Right lobe of liver (tissue), 6 donors: Measurements from ENCODE around the gene GATA5. TPM values are rescaled to one million over a fixed set of nuclear protein-coding genes. Genes with fewer than 3 reads are reported as not detected.

ENCODE experiments used
- ATAC-seq, 4 donors: fragments of 200-7000 bp; cut with Tn5 transposase; one replicate each; pipeline ENCODE4 v1.9.1; 2020; ENCODE audit warnings: mild to moderate bottlenecking in 4 of 4, moderate library complexity in 4 of 4
- DNase-seq, 3 donors: peaks; one replicate each; pipeline ENCODE4 v3.0.0-alpha.2; 2020
- H3K27ac ChIP-seq, 3 donors: fragments of 200-600 bp; one replicate each; pipeline ENCODE4 v1.8.0; 2022
- H3K27me3 ChIP-seq, 2 donors: fragments of 200-600 bp; one replicate each; pipeline ENCODE4 v1.8.0; 2022
- H3K36me3 ChIP-seq, 4 donors: fragments of 200-600 bp; sonication (generic) in 1 of 4; one replicate each; pipeline versions ENCODE4 v1.5.1 to v1.8.0; 2017 to 2022; ENCODE audit warnings: control low read depth in 1 of 4
- H3K4me1 ChIP-seq, 4 donors: fragments of 200-600 bp; sonication (generic) in 1 of 4; one replicate each; pipeline versions ENCODE4 v1.5.1 to v1.8.0; 2017 to 2022; ENCODE audit warnings: control low read depth in 1 of 4
- H3K4me3 ChIP-seq, 3 donors: fragments of 200-600 bp; one replicate each; pipeline ENCODE4 v1.8.0; 2022
- H3K9me3 ChIP-seq, 4 donors: fragments of 200-600 bp; sonication (generic) in 1 of 4; one replicate each; pipeline versions ENCODE4 v1.5.1 to v1.8.0; 2017 to 2022; ENCODE audit warnings: control low read depth in 1 of 4
- CTCF ChIP-seq, 4 donors: fragments of 200-600 bp in 3 of 4; fragments of 450-650 bp in 1 of 4; IDR thresholded peaks; one replicate each; pipeline versions ENCODE4 v1.5.1 to v1.8.0; 2016 to 2022; ENCODE audit warnings: antibody characterized with exemption in 4 of 4, mild to moderate bottlenecking in 2 of 4
- POLR2A ChIP-seq: fragments of 450-650 bp; IDR thresholded peaks from one replicate; pipeline ENCODE4 v1.6.1; 2017; ENCODE audit warnings: antibody characterized with exemption, mild to moderate bottlenecking
- WGBS: methylation state at CpG from one replicate; pipeline ENCODE4 v1.1.6; 2018; ENCODE audit warnings: low coverage, low lambda C conversion rate; ENCODE audit not compliant: insufficient coverage; ENCODE audit errors: missing lambda C conversion rate; 5-methylcytosine and 5-hydroxymethylcytosine counted together
- intact Hi-C, 2 donors: fragments of 100-400 bp; cut with DNase I; formaldehyde crosslinking; loops; one replicate each; pipeline versions ENCODE4 v1.11.2 to v1.14.1; 2022
- total RNA-seq, 6 experiments: library from RNA; depleted of rRNA in 2 of 6; stranded (reverse); fragments of >200 nt in 2 of 6; fragmentation: NEBNext Ultra II Directional in 3 of 6; extraction: Animal tissue kit (Norgen Biotek cat#: 25700) in 3 of 6; gene quantifications; one replicate each; pipeline versions ENCODE4 v1.1.0 to v1.2.4, GENCODE V29; 2016 to 2023
- donor health status: DM: no; HTN: yes; CAD: no.
- donor health status: DM: no; HTN: no; CAD: no.
- donor health status: DM: no; HTN: no; CAD: no.
- donor health status: DM: no; HTN: yes; CAD: no.
- donor health status: DM: no; HTN: yes; CAD: no.

Gene GATA5
- total RNA-seq, 6 experiments from 2014 or later: 0.12 to 0.56 (median 0.26) TPM

- Histone ChIP-seq H3K27ac (no peak overlapping the region), H3K4me1 (peaks cover 0 to 5% (median 0%) of the 10 kb centered on the region in 4 donors), H3K36me3 (no peaks in the 10 kb centered on the region), H3K4me3 (no peak overlapping the region), H3K27me3 (peaks cover 0 to 21% of the 10 kb centered on the region in 2 donors), H3K9me3 (no peaks in the 10 kb centered on the region)
- ATAC-seq: no peak
- WGBS: 16% methylated on average over 9 of the region's 37 CpGs
- TF ChIP-seq CTCF (IDR thresholded peaks at IDR 0.05): no peak
- no peak for TF ChIP-seq POLR2A
- intact Hi-C loops: no loop called here
- no peak for DNase-seq
These were observed 2.1 kb upstream of the GATA5 start for GRCh38 chr20:62477669-62478455.

DNA sequence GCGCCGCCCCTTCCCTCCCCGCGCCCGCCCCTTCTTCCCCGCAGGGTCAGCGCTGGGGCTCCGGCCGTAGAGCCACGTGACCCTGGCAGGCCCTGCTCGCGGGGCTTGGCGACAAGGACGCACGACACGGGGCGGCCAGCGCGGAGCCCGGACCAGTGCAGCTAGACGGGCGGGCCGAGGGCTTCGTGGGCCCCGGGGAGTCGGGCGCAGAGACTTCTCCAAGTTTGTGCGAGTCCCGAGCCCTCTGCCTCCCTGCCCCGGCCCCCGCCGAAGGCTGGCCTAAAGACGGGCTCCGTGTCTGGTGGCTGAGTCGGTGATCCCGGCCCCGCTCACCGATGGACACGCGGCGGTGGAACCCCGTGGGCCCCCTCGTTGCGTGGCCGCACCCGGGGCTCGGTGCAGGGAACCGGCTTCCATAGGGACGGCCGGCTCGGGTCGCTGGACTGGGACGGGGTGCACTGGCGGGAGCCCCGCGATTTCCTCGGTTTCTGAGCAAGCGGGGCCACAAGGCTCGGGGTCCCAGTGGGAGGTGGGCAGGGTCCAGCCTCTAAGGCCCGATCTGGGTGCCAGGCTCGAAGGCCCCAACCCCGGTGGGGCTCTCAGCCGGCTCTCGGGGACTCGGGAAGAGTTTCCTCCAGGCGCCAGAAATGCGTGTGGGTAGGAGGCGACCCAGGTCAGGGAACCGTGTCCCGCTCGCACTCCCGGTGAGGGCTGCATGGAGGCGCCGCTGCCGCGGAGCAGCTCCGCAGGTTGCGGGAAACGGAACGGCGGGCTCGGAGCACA lies 452 bp upstream of the GATA5 start:
- TF ChIP-seq CTCF (IDR thresholded peaks at IDR 0.05): no peak
- TF ChIP-seq POLR2A: no peak
- no peak overlapping the region for H3K27ac ChIP-seq
- no peak for DNase-seq
- WGBS: 3% methylated on average over 21 of the region's 82 CpGs
- no peaks in the 10 kb centered on the region for H3K4me1 ChIP-seq
- no peaks in the 10 kb centered on the region for H3K36me3 ChIP-seq
- H3K27me3 ChIP-seq: peaks cover 0 to 21% of the 10 kb centered on the region in 2 donors
- ATAC-seq: peak; percentile 41 to 53 (median 46)
- no peaks in the 10 kb centered on the region for H3K9me3 ChIP-seq
- H3K4me3 ChIP-seq: peak overlapping the region in 2 of 3 donors; percentile 6 to 24
- intact Hi-C loops: no loop called here

- TF ChIP-seq POLR2A (no peak), CTCF (IDR thresholded peaks at IDR 0.05) (no peak)
- intact Hi-C loops: no loop called here
- Histone ChIP-seq H3K4me3 (peak overlapping the region; percentile 18 to 26 (median 24)), H3K27ac (no peak overlapping the region), H3K36me3 (no peaks in the 10 kb centered on the region), H3K27me3 (peaks cover 0 to 21% of the 10 kb centered on the region in 2 donors), H3K9me3 (no peaks in the 10 kb centered on the region), H3K4me1 (no peaks in the 10 kb centered on the region)
- WGBS: 0% methylated on average over 12 of the region's 93 CpGs
- no peak for DNase-seq
- no peak for ATAC-seq
These were observed 596 bp downstream of the GATA5 start for GRCh38 chr20:62475027-62475771.

DNA sequence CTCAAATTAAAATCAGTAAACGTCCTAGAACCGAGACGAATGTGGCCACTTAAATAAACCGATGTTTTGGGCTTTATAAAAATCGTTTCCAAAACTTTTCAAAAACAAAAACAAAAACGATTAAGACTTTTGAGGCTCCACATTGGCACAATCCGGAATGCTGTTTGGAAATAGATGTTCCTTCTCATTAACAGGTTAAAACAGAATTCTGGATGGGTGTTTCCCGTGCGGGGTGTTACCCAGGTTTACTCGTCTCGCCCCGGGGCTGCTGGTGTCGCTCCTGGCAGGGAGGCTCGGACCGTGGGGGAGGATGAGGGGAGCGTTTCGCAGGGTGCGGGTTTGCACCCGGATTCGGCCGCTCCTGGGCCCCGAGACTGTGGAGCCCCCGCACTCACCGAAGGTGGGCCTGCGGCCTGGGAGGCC lies 1.2 kb downstream of the GATA5 start:
- intact Hi-C loops: no loop called here
- TF ChIP-seq POLR2A (no peak), CTCF (IDR thresholded peaks at IDR 0.05) (no peak)
- Histone ChIP-seq H3K9me3 (no peaks in the 10 kb centered on the region), H3K4me1 (no peaks in the 10 kb centered on the region), H3K4me3 (no peak overlapping the region), H3K27me3 (peaks cover 0 to 21% of the 10 kb centered on the region in 2 donors), H3K27ac (no peak overlapping the region), H3K36me3 (no peaks in the 10 kb centered on the region)
- DNase-seq (no peak), ATAC-seq (no peak)
- 8% methylated on average over 9 of the region's 25 CpGs for WGBS
